CD4-positive, alpha-beta T cell treated with Interleukin-6 for 4 hours (primary cell): ENCODE results near the gene DAND5.
A peak's percentile ranks its signal among the peaks of the same experiment; 100 is the strongest.

Source experiments
- DNase-seq: peaks from one replicate; pipeline ENCODE4 v3.0.0-alpha.2; 2020; ENCODE audit warnings: mixed read lengths

The DAND5 gene

GRCh38 chr19:13010992-13011652, 41.7 kb downstream of the DAND5 start:
- no peak for DNase-seq

- DNase-seq, result no peak
These were observed 42.4 kb downstream of the DAND5 start for GRCh38 chr19:13011653-13012389.

GRCh38 chr19:13012390-13012689, 43.0 kb downstream of the DAND5 start:
- no peak for DNase-seq

- DNase-seq, result peak; percentile 31
These were observed 43.6 kb downstream of the DAND5 start for GRCh38 chr19:13012690-13013608.

- DNase-seq, result no peak
These were observed 44.3 kb downstream of the DAND5 start for GRCh38 chr19:13013649-13014048.

GRCh38 chr19:13014101-13014920, 44.9 kb downstream of the DAND5 start:
- no peak for DNase-seq

GRCh38 chr19:13014921-13015280, 45.5 kb downstream of the DAND5 start:
- DNase-seq, result no peak

GRCh38 chr19:13015361-13016223, 46.2 kb downstream of the DAND5 start:
- DNase-seq, result no peak

- no peak for DNase-seq
These were observed 46.9 kb downstream of the DAND5 start for GRCh38 chr19:13016245-13016627.

GRCh38 chr19:13016628-13017305, 47.4 kb downstream of the DAND5 start:
- DNase-seq, result no peak

GRCh38 chr19:13017306-13018034, 48.1 kb downstream of the DAND5 start:
- DNase-seq, result no peak

- no peak for DNase-seq
These were observed 48.9 kb downstream of the DAND5 start for GRCh38 chr19:13018035-13018914.

GRCh38 chr19:13019332-13019731, 50.0 kb downstream of the DAND5 start:
- no peak for DNase-seq

- no peak for DNase-seq
These were observed 50.6 kb downstream of the DAND5 start for GRCh38 chr19:13020002-13020414.

- no peak for DNase-seq
These were observed 52.9 kb downstream of the DAND5 start for GRCh38 chr19:13022111-13022858.

GRCh38 chr19:13022859-13023636, 53.7 kb downstream of the DAND5 start:
- DNase-seq, result no peak

GRCh38 chr19:13023656-13024055, 54.3 kb downstream of the DAND5 start:
- DNase-seq, result no peak
